Esophagus muscularis mucosa (tissue), 4 donors: ENCODE results near the gene RGPD4. TPM values are rescaled to one million over a fixed set of nuclear protein-coding genes. Genes with fewer than 3 reads are reported as not detected.
"Not testable (repeated sequence)": the region's sequence is repeated elsewhere in the genome, so short reads cannot be mapped to it uniquely, and the experiment has no call there.

ENCODE experiments used
- DNase-seq: peaks from one replicate; pipeline ENCODE4 v3.0.0-alpha.2; 2017; ENCODE audit errors: extremely low spot score
- H3K27ac ChIP-seq, 4 donors: fragments of 200-600 bp; sonication (generic); replicated peaks in 1 of 4; 1 replicate in 3 of 4; 2 replicates in 1 of 4; pipeline ENCODE4 v1.5.1; 2016 to 2019; ENCODE audit warnings: mild to moderate bottlenecking in 1 of 4
- H3K27me3 ChIP-seq, 4 donors: fragments of 200-600 bp; sonication (generic); one replicate each; pipeline versions ENCODE4 v1.5.1 to v1.6.0; 2016 to 2019
- H3K36me3 ChIP-seq, 4 donors: fragments of 200-600 bp; sonication (generic); one replicate each; pipeline ENCODE4 v1.5.1; 2016 to 2019
- H3K4me1 ChIP-seq, 4 donors: fragments of 200-600 bp; sonication (generic); one replicate each; pipeline ENCODE4 v1.5.1; 2016 to 2019
- H3K4me3 ChIP-seq, 4 donors: fragments of 200-600 bp; sonication (generic); 1 replicate in 2 of 4; 2 replicates in 2 of 4; pipeline ENCODE4 v1.5.1; 2016 to 2019; ENCODE audit warnings: mild to moderate bottlenecking in 4 of 4, moderate library complexity in 1 of 4
- H3K9me3 ChIP-seq, 4 donors: fragments of 200-600 bp; sonication (generic); 1 replicate in 3 of 4; 2 replicates in 1 of 4; pipeline ENCODE4 v1.5.1; 2016 to 2019
- EP300 ChIP-seq: sonication (generic); formaldehyde crosslinking; IDR thresholded peaks from one replicate; pipeline ENCODE4 v1.6.1; 2017; ENCODE audit warnings: antibody characterized with exemption
- POLR2A ChIP-seq: fragments of 450-650 bp; IDR thresholded peaks from one replicate; pipeline ENCODE4 v1.6.1; 2017; ENCODE audit warnings: antibody characterized with exemption, moderate library complexity, mild to moderate bottlenecking, low read depth
- POLR2AphosphoS5 ChIP-seq, 2 donors: sonication (generic); formaldehyde crosslinking; IDR thresholded peaks; one replicate each; pipeline ENCODE4 v1.6.1; 2017; ENCODE audit warnings: antibody characterized with exemption in 2 of 2
- WGBS: methylation state at CpG from one replicate; pipeline ENCODE4 v1.1.5; 2018; 5-methylcytosine and 5-hydroxymethylcytosine counted together
- intact Hi-C: fragments of 100-400 bp; cut with DNase I; formaldehyde crosslinking; loops from one replicate; pipeline ENCODE4 v1.15.1; 2023
- total RNA-seq, 4 donors: library from RNA; depleted of rRNA; stranded (reverse); fragments of >200 nt; gene quantifications; one replicate each; pipeline versions ENCODE4 v1.1.0 to v1.2.1, GENCODE V29; 2016
- TF ChIP-seq, protein P1 (sequence below), 3 experiments: fragments of 200-600 bp in 2 of 3; fragments of 450-650 bp in 1 of 3; sonication (generic) in 2 of 3; IDR thresholded peaks; one replicate each; pipeline ENCODE4 v1.5.1; 2017 to 2019; ENCODE audit warnings: antibody characterized with exemption in 3 of 3, mild to moderate bottlenecking in 2 of 3, moderate library complexity in 1 of 3

Gene RGPD4
- total RNA-seq, 4 donors from 2014 or later: not detected

DNA sequence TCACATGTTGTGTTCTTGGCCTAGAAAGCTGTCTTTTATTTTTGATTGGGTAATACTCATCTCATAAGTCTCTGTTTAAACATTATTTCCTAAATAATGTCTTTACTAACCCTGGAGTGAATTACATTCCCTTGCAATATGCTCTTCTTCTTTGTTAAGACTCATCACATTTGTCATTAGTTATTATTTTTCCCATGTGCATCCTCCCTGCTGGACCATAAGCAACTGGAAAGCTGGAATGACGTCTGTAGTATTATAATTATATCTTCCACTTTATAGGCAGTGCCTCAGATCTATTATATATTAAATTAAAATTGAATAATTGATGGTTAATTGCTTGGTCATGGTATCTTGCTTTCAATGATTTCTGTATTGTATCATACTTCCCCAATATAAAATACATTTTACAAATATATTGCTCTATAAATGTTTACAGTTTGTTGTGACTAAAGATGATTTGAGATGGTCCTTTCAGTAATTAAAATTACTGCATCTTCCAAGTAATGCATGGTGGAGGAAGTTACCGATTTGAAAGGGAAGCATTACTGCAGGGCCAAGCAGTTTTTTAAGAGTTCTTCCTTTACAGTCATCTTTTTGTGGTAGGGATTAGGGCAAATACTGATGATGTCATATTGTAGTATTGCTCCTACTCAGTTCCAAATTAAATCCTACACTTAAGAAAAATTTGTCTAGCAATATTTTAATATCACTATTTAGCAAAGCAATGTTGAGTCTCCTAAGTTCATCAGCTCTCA, 2.1 kb upstream of the RGPD4 start:
- 74% methylated on average over 2 of the region's 2 CpGs for WGBS
- Histone ChIP-seq H3K27me3 (no peaks in the 10 kb centered on the region), H3K4me1 (no peaks in the 10 kb centered on the region), H3K36me3 (no peaks in the 10 kb centered on the region), H3K4me3 (no peak overlapping the region), H3K27ac (no peak overlapping the region), H3K9me3 (no peaks in the 10 kb centered on the region)
- intact Hi-C loops: no loop called here
- TF ChIP-seq POLR2AphosphoS5 (IDR thresholded peaks at IDR 0.05) (no peak), EP300 (no peak)
- TF ChIP-seq, protein P1, sequence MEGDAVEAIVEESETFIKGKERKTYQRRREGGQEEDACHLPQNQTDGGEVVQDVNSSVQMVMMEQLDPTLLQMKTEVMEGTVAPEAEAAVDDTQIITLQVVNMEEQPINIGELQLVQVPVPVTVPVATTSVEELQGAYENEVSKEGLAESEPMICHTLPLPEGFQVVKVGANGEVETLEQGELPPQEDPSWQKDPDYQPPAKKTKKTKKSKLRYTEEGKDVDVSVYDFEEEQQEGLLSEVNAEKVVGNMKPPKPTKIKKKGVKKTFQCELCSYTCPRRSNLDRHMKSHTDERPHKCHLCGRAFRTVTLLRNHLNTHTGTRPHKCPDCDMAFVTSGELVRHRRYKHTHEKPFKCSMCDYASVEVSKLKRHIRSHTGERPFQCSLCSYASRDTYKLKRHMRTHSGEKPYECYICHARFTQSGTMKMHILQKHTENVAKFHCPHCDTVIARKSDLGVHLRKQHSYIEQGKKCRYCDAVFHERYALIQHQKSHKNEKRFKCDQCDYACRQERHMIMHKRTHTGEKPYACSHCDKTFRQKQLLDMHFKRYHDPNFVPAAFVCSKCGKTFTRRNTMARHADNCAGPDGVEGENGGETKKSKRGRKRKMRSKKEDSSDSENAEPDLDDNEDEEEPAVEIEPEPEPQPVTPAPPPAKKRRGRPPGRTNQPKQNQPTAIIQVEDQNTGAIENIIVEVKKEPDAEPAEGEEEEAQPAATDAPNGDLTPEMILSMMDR (IDR thresholded peaks at IDR 0.05): no peak
- DNase-seq: no peak

DNA sequence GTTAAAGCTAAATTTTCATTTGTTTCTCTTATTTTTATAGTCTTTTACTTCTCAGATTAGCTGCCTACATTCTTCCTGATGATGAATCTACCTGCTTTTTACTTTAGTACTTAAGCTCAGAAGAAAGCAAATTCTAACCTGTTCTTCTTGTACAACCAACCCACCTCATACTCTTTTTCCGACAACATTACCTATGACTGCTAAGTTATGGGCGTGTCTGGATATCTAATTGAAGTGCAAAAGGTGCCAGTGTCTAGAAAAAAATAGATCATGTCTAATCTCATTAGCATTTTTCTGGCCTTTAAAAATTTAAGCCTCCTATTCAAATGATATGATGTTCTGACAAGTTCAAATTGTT, 1.5 kb upstream of the RGPD4 start:
- Histone ChIP-seq H3K4me1 (no peaks in the 10 kb centered on the region), H3K9me3 (no peaks in the 10 kb centered on the region), H3K36me3 (no peaks in the 10 kb centered on the region), H3K4me3 (no peak overlapping the region), H3K27me3 (no peaks in the 10 kb centered on the region), H3K27ac (no peak overlapping the region)
- 95% methylated on average over 2 of the region's 2 CpGs for WGBS
- DNase-seq: no peak
- TF ChIP-seq, protein P1 (IDR thresholded peaks at IDR 0.05): no peak
- no peak for TF ChIP-seq POLR2A
- no peak for TF ChIP-seq POLR2AphosphoS5 (IDR thresholded peaks at IDR 0.05)
- no peak for TF ChIP-seq EP300
- intact Hi-C loops: no loop called here

DNA sequence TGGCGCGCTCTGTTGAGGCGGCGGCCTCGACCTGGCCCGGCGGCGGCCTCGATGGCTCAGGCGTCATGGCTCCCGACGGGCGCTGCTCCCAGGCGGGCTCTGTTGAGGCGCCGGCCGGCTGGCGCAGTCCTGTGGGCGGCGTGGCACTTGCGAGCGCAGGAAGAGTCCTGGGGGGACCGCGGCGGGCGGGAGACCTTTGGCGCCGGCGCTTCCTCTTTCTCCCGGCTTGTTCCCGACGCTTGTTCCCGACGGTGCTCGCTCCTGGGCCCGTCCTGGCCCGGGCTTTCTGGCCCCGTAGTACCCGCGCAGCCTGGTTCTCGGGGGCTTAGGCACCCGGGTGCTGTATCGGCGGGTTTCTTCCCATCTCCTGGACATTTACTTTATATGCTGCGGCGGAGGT, 2.8 kb downstream of the RGPD4 start:
- H3K9me3 ChIP-seq, H3K27me3 ChIP-seq, DNase-seq, H3K4me3 ChIP-seq, H3K4me1 ChIP-seq, intact Hi-C loops, H3K36me3 ChIP-seq, H3K27ac ChIP-seq: not testable (repeated sequence)
- WGBS: 98% methylated on average over 33 of the region's 46 CpGs

DNA sequence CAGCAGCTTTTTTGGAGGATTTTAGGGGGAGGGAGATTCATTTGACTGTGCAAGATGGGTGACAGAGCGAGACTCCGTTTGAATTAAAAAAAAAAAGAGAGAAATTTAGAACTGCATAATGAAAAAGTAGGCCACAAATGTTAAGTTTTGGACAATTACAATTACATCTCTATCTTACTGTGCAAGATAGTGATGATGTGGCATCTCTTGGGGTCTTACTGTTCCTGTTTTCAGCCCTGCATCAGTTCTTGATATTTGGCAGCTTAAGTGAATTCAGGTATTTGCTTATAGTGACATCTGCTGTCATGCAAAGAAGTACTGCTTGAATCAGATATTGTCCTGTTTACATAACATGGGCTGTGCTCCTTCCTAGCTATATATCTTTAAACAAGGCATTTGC, 6.5 kb downstream of the RGPD4 start:
- H3K36me3 ChIP-seq, H3K4me3 ChIP-seq, H3K27me3 ChIP-seq, H3K4me1 ChIP-seq, H3K27ac ChIP-seq, DNase-seq, intact Hi-C loops, H3K9me3 ChIP-seq: not testable (repeated sequence)
- WGBS: 100% methylated on average over 2 of the region's 2 CpGs

DNA sequence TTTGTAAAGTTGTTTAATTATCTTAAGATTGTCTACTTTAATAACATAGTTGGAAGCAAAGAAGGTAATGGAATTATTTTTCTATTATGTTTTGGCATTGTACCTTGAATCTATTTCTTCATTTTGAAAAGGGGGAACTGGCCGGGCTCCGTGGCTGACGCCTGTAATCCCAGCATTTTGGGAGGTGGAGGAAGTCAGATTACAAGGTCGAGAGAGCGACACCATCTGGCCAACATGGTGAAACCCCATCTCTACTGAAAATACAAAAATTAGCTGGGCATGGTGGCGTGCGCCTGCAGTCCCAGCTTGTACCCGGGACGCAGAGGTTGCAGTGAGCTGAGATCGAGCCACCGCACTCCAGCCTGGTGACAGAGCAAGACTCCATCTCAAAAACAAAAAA, 6.9 kb downstream of the RGPD4 start:
- H3K4me3 ChIP-seq, intact Hi-C loops: not testable (repeated sequence)
- WGBS: 17% methylated on average over 3 of the region's 11 CpGs

DNA sequence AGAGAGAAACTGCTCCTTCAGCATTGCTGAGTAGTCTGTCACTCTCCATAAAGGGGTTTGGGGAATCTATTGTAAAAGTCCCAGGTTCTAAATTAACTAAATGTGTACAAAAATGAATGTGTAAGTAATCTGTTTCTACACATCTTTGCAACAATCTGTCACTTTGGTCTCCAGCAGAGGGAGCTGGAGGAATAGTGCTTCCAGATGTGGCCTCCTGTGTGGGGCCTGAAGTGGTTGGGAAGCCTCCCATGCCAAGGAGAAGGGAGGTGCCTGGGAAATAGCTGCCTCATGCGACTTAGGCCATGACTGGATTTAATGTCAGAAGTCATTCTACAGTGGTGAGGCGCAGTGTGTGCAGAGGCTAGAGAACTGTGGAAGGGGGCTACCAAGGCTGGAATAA, 89.4 kb downstream of the RGPD4 start:
- DNase-seq, H3K4me3 ChIP-seq, H3K27ac ChIP-seq, H3K27me3 ChIP-seq, H3K36me3 ChIP-seq, intact Hi-C loops, H3K9me3 ChIP-seq, H3K4me1 ChIP-seq: not testable (repeated sequence)
- 89% methylated on average over 1 of the region's 2 CpGs for WGBS

More for the DNA sequence above, 6.9 kb downstream of the RGPD4 start:
- H3K27ac ChIP-seq, DNase-seq, H3K27me3 ChIP-seq, H3K9me3 ChIP-seq, H3K36me3 ChIP-seq, H3K4me1 ChIP-seq: not testable (repeated sequence)

DNA sequence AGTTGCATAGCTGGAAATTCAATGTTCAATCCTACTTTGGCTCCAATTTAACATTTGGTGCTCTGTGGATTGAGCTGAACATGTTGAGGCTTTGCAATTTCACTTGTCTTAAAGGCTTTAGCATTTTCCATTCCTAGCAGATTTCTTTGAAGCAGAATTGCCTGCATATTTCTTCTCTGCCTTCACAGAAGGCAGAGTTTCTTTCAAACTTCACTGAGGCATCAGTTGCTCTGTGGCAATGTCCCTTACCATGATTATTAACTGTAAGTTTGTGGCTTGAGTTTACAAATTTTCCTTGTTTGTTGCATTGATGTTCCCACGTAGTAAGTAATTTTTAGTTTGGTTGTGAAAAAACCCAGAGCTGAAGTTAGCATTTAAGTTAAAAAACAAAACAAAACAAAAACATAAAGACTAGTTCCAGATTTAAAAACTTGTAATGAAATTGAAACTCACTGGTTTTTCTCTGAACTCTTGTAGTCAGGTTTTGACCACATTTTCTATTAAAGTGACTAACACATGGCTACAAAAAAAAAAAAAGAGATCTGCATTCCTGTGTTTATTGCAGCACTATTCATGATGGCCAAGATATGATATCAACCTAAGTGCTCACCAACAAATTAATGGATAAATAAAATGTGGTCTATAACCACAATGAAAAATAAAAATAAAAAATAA, 90.1 kb downstream of the RGPD4 start:
- 84% methylated on average over 1 of the region's 1 CpG for WGBS
- intact Hi-C loops: not testable (repeated sequence)

More for the DNA sequence above, 90.1 kb downstream of the RGPD4 start:
- H3K9me3 ChIP-seq, H3K4me1 ChIP-seq, H3K27ac ChIP-seq, H3K36me3 ChIP-seq, H3K4me3 ChIP-seq, DNase-seq, H3K27me3 ChIP-seq: not testable (repeated sequence)
